Measurements from ENCODE around the gene SREBF2. TPM values are rescaled to one million over a fixed set of nuclear protein-coding genes. Genes with fewer than 3 reads are reported as not detected.

The SREBF2 gene
- total RNA-seq, 3 donors from 2014 or later (not counting 1 experiment from before 2014, with no cell fraction given) = 101 to 106 (median 105) TPM

DNA sequence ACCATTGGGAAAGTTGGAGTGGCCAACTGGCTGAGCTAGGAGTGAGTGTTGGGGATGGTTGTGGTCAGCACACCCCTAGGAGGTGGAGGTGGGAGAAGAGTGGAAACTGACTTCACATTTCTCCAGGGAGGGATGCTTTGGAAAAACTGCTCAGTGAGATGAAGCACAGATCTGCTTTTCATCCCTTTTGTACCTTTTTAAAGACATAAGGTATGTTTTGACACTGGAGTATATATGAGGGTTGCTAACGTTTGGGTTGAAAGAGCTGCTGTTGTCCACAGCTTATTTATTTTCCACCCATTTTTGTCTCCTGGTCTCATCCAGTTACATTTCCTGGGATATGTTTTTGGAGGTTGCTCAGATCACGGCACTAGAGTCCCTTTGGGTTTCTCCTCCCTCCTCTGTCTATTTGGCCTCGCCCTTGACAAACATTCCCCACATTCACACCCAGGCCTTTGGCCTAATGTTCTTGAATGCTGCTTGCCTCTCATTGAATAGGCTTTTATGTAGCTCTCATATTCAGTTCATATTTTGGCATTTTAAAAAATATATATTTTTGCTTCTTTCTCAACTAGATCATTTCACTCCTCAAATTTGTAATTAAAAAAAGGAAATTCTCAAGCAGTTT, 8.3 kb downstream of the SREBF2 start:
- DNase-seq (no peak), ATAC-seq (no peak)
- Histone ChIP-seq H3K27ac (ENCODE audit: low read length) (no peak overlapping the region), H3K36me3 (ENCODE audit: control insufficient read depth, insufficient read depth, low read length) (peaks cover 7% of the 10 kb centered on the region), H3K27me3 (ENCODE audit: control insufficient read depth, insufficient read depth, low read length) (no peaks in the 10 kb centered on the region), H3K9me3 (ENCODE audit: control insufficient read depth, insufficient read depth, low read length) (no peaks in the 10 kb centered on the region), H3K4me3 (ENCODE audit: low read length) (no peak overlapping the region), H3K4me1 (ENCODE audit: control insufficient read depth, insufficient read depth, low read length) (peaks cover 2% of the 10 kb centered on the region)
- WGBS (ENCODE audit: insufficient coverage) = 85% methylated on average over 2 of the region's 3 CpGs
- no peaks in the 10 kb centered on the region for H3K9me3 Mint-ChIP-seq
- no peak overlapping the region for H3K4me3 Mint-ChIP-seq
- peaks cover 43 to 63% of the 10 kb centered on the region in 2 donors for H3K4me1 Mint-ChIP-seq
- H3K27me3 Mint-ChIP-seq (ENCODE audit: low read depth in 2 of 2) = no peaks in the 10 kb centered on the region
- TF ChIP-seq CTCF (IDR thresholded peaks at IDR 0.05) = no peak
- intact Hi-C loops (cut with micrococcal nuclease) = no loop called here
- H3K27ac Mint-ChIP-seq = peak overlapping the region; percentile 41 to 56
- no peaks in the 10 kb centered on the region for H3K36me3 Mint-ChIP-seq

GRCh38 chr22:41842996-41843970, 10.4 kb downstream of the SREBF2 start:
- intact Hi-C loops (cut with micrococcal nuclease) = no loop called here
- H3K27ac Mint-ChIP-seq = no peak overlapping the region
- no peak overlapping the region for H3K4me3 Mint-ChIP-seq

GRCh38 chr22:41844036-41844435, 11.1 kb downstream of the SREBF2 start:
- no peak for DNase-seq
- intact Hi-C loops (cut with micrococcal nuclease) = no loop called here
- no peaks in the 10 kb centered on the region for H3K9me3 Mint-ChIP-seq
- peaks cover 48 to 65% of the 10 kb centered on the region in 2 donors for H3K4me1 Mint-ChIP-seq
- H3K27me3 ChIP-seq (ENCODE audit: control insufficient read depth, insufficient read depth, low read length) = no peaks in the 10 kb centered on the region
- H3K27ac ChIP-seq (ENCODE audit: low read length) = no peak overlapping the region
- ATAC-seq = no peak
- H3K27me3 Mint-ChIP-seq (ENCODE audit: low read depth in 2 of 2) = no peaks in the 10 kb centered on the region
- peak overlapping the region; percentile 7 to 13 for H3K27ac Mint-ChIP-seq
- WGBS (ENCODE audit: insufficient coverage) = no CpG with 5 or more reads among the region's 1 CpG
- no peaks in the 10 kb centered on the region for H3K36me3 ChIP-seq (ENCODE audit: control insufficient read depth, insufficient read depth, low read length)
- no peak overlapping the region for H3K4me3 ChIP-seq (ENCODE audit: low read length)
- H3K36me3 Mint-ChIP-seq = no peaks in the 10 kb centered on the region
- H3K4me1 ChIP-seq (ENCODE audit: control insufficient read depth, insufficient read depth, low read length) = peaks cover 12% of the 10 kb centered on the region
- no peak overlapping the region for H3K4me3 Mint-ChIP-seq
- no peak for TF ChIP-seq CTCF (IDR thresholded peaks at IDR 0.05)
- no peaks in the 10 kb centered on the region for H3K9me3 ChIP-seq (ENCODE audit: control insufficient read depth, insufficient read depth, low read length)

More at GRCh38 chr22:41842996-41843970, 10.4 kb downstream of the SREBF2 start:
- H3K27me3 Mint-ChIP-seq (ENCODE audit: low read depth in 2 of 2) = no peaks in the 10 kb centered on the region
- no peaks in the 10 kb centered on the region for H3K36me3 Mint-ChIP-seq
- no peaks in the 10 kb centered on the region for H3K9me3 ChIP-seq (ENCODE audit: control insufficient read depth, insufficient read depth, low read length)
- ATAC-seq (no peak), DNase-seq (no peak)
- H3K27ac ChIP-seq (ENCODE audit: low read length) = no peak overlapping the region
- H3K27me3 ChIP-seq (ENCODE audit: control insufficient read depth, insufficient read depth, low read length) = no peaks in the 10 kb centered on the region
- peaks cover 47 to 64% of the 10 kb centered on the region in 2 donors for H3K4me1 Mint-ChIP-seq
- H3K36me3 ChIP-seq (ENCODE audit: control insufficient read depth, insufficient read depth, low read length) = no peaks in the 10 kb centered on the region
- WGBS (ENCODE audit: insufficient coverage) = 94% methylated on average over 8 of the region's 8 CpGs
- H3K4me1 ChIP-seq (ENCODE audit: control insufficient read depth, insufficient read depth, low read length) = peaks cover 5% of the 10 kb centered on the region
- no peak for TF ChIP-seq CTCF (IDR thresholded peaks at IDR 0.05)
- H3K9me3 Mint-ChIP-seq = no peaks in the 10 kb centered on the region
- no peak overlapping the region for H3K4me3 ChIP-seq (ENCODE audit: low read length)

Measured in natural killer cell (primary cell).